HFFc6 (cell line): ENCODE measurements around the gene RELN. TPM values are rescaled to one million over a fixed set of nuclear protein-coding genes. Genes with fewer than 3 reads are reported as not detected.

Source experiments
- DNase-seq: peaks from one replicate; pipeline ENCODE4 v3.0.0-alpha.2; 2018
- H3K27ac Mint-ChIP-seq: 2 replicates; pipeline ENCODE4 v1.8.0; 2020; ENCODE audit warnings: mild to moderate bottlenecking, mixed read lengths
- H3K27me3 Mint-ChIP-seq: 2 replicates; pipeline ENCODE4 v1.8.0; 2021; ENCODE audit warnings: mild to moderate bottlenecking, moderate library complexity, mixed read lengths; ENCODE audit not compliant: insufficient read depth
- H3K36me3 Mint-ChIP-seq: 2 replicates; pipeline ENCODE4 v1.8.0; 2021; ENCODE audit warnings: low read depth, mixed read lengths
- H3K4me1 Mint-ChIP-seq: 2 replicates; pipeline ENCODE4 v1.8.0; 2020; ENCODE audit warnings: low read depth, mixed read lengths
- H3K4me3 Mint-ChIP-seq: 2 replicates; pipeline ENCODE4 v1.8.0; 2020; ENCODE audit warnings: mild to moderate bottlenecking, moderate library complexity, mixed read lengths
- H3K9me3 Mint-ChIP-seq: 2 replicates; pipeline ENCODE4 v1.8.0; 2020; ENCODE audit warnings: mild to moderate bottlenecking, mixed read lengths
- total RNA-seq, 6 experiments: library from RNA; stranded (reverse); fragmentation: NEBNext Ultra II Directional; extraction: Animal tissue kit (Norgen Biotek cat#: 25700); gene quantifications; 2 replicates in 1 of 6; 3 replicates in 5 of 6; pipeline ENCODE4 v1.2.3, GENCODE V29; 2021
- TF ChIP-seq, protein P1 (sequence below): fragments of 200-600 bp; sonication (generic); IDR thresholded peaks from 2 replicates; pipeline ENCODE4 v1.5.0; 2021; ENCODE audit warnings: antibody characterized with exemption, mild to moderate bottlenecking

RELN gene
- total RNA-seq, 6 experiments from 2014 or later, result 0.02 to 0.24 (median 0.03) TPM

DNA sequence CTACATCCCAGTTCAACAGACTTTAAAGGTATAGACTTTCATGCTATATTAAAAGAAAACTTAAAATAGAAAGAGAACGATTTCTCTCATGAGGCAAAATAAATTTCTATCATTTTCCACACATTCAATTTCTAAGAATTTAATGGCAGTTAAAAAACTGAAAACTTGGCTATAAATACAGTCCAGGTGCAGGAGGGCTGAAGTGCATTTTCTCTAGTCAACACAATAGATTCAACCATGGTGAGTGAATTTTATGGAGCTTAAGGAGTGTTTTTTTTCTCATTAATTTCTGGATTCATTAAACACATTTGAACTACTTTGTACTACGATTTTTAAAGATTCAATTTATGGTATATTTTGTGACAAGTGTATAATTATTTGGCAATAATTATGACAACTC lies 302.7 kb downstream of the RELN start:
- Mint-ChIP-seq H3K4me1 (peaks cover 35% of the 10 kb centered on the region), H3K27ac (no peak overlapping the region), H3K36me3 (no peaks in the 10 kb centered on the region), H3K27me3 (no peaks in the 10 kb centered on the region; the same call in 1 of the 2 replicates), H3K9me3 (no peaks in the 10 kb centered on the region), H3K4me3 (no peak overlapping the region)
- TF ChIP-seq, protein P1, sequence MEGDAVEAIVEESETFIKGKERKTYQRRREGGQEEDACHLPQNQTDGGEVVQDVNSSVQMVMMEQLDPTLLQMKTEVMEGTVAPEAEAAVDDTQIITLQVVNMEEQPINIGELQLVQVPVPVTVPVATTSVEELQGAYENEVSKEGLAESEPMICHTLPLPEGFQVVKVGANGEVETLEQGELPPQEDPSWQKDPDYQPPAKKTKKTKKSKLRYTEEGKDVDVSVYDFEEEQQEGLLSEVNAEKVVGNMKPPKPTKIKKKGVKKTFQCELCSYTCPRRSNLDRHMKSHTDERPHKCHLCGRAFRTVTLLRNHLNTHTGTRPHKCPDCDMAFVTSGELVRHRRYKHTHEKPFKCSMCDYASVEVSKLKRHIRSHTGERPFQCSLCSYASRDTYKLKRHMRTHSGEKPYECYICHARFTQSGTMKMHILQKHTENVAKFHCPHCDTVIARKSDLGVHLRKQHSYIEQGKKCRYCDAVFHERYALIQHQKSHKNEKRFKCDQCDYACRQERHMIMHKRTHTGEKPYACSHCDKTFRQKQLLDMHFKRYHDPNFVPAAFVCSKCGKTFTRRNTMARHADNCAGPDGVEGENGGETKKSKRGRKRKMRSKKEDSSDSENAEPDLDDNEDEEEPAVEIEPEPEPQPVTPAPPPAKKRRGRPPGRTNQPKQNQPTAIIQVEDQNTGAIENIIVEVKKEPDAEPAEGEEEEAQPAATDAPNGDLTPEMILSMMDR, result no peak
- no peak for DNase-seq

DNA sequence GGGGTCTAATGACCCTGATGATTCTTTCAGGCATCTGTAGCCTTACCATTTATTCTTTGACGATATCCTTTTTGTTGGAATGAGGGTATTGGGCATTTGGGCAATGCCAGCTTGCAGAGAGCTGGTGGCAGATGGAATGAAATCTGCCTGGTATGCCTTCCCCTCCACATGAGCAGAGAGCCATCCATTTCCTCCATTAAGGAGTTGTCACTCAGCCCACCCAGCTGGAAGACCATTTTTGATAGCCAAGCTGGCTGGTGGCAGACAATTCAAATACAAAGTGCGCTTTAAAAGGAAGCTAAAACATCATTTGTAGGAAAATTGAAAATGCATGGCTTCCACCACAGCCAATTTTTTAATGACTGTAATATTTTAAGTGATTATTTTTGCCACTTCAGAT lies 303.4 kb downstream of the RELN start:
- peaks cover 34% of the 10 kb centered on the region for H3K4me1 Mint-ChIP-seq
- H3K4me3 Mint-ChIP-seq, result no peak overlapping the region
- no peaks in the 10 kb centered on the region for H3K9me3 Mint-ChIP-seq
- H3K36me3 Mint-ChIP-seq, result no peaks in the 10 kb centered on the region
- no peak for DNase-seq
- H3K27me3 Mint-ChIP-seq, result no peaks in the 10 kb centered on the region; the same call in 1 of the 2 replicates
- TF ChIP-seq, protein P1, result no peak
- H3K27ac Mint-ChIP-seq, result no peak overlapping the region

DNA sequence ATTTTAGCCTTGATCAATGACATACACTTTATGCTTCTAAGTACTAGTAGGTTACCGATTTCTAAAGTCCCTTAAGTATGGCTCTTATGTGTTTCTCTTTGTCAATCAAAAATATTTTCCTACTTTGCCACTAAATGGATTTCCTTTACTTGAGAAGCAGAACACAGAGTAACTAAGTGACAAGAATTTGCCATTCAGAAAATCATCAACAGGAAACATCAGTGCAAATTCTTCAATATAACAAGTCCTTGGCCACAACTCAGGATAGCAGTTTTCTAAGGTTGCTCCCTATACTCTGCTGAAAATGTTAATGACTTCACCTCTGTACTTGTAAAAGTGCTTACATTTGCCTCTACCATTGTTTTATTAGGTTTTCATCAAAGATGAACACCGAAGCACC lies 303.8 kb downstream of the RELN start:
- TF ChIP-seq, protein P1, result no peak
- DNase-seq, result no peak
- H3K4me3 Mint-ChIP-seq, result no peak overlapping the region
- H3K4me1 Mint-ChIP-seq, result peaks cover 33% of the 10 kb centered on the region
- H3K27ac Mint-ChIP-seq, result no peak overlapping the region
- no peaks in the 10 kb centered on the region for H3K36me3 Mint-ChIP-seq
- no peaks in the 10 kb centered on the region; the same call in 1 of the 2 replicates for H3K27me3 Mint-ChIP-seq
- H3K9me3 Mint-ChIP-seq, result no peaks in the 10 kb centered on the region

DNA sequence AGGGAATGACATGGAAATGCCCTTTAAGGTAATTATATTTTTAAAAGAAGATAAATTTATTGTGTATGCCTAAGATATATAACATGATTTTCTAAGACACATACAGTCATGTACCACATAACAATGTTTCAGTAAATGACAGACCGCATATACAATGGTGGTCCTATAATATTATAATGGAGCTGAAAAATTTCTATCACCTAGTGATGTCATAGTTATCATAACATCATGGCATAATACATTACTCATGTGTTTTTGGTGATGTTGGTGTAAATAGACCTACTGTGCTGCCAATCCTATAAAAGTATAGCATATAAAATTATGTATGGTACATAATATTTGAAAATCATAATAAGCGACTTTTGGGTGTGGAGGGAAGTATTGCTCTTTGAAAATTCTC lies 306.1 kb downstream of the RELN start:
- H3K4me1 Mint-ChIP-seq, result peaks cover 38% of the 10 kb centered on the region
- H3K9me3 Mint-ChIP-seq, result no peaks in the 10 kb centered on the region
- H3K27me3 Mint-ChIP-seq, result no peaks in the 10 kb centered on the region; the same call in 1 of the 2 replicates
- H3K36me3 Mint-ChIP-seq, result no peaks in the 10 kb centered on the region
- H3K4me3 Mint-ChIP-seq, result no peak overlapping the region
- H3K27ac Mint-ChIP-seq, result no peak overlapping the region
- TF ChIP-seq, protein P1, result no peak
- no peak for DNase-seq

DNA sequence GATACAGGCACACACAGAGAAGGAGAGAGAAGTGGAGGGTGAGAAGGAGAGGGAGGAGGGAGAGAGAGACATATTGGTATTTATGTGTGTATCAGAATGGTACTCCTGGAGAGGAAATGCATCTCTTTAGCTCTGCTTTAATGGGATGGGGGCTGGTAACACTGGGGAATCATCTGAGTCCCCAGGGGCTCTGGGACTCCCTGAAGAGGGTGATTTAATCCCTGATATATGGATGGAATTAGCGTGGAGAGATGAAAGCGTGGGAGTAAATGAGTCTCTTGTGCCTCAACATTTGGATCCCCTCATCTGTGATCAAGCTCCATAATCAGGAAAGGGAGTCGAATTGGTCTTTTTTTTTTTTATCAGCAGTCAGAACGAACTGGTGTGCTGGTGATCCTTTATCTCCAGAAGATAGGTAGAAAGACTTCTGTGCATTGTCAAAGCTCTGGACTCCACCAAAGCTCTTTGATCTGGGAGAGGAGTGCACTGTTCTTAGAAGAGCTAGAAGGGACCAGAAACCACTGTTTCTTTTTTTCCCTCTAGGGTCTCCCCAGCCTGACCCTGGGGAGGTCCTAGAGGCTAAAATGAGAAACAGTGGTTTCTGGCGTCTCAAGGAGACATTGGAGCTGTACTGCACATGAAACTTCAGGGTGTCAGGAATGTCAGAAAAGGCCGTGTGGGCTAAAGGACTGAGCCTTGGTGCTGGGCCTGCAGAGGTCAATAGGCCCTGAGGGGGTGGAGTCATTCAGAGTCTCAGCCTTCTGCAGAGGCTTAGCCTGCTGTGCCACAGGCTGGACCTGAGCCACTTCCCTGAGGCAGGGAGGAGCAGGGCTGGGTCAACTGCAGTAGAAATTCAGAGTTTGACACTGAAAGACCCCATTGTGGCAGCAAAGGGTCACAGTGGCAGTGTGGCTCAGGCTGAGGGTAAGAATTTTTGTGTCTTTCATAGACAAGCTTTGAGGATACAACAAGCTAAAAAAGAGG lies 309.0 kb downstream of the RELN start:
- Mint-ChIP-seq H3K9me3 (no peaks in the 10 kb centered on the region), H3K4me3 (no peak overlapping the region), H3K36me3 (no peaks in the 10 kb centered on the region)

More for the DNA sequence above, 309.0 kb downstream of the RELN start:
- TF ChIP-seq, protein P1, result no peak
- H3K27ac Mint-ChIP-seq, result no peak overlapping the region; the same call in 1 of the 2 replicates
- H3K27me3 Mint-ChIP-seq, result no peaks in the 10 kb centered on the region
- no peak for DNase-seq
- peaks cover 38% of the 10 kb centered on the region for H3K4me1 Mint-ChIP-seq
